ENCODE data around the gene COCH.
A peak's percentile ranks its signal among the peaks of the same experiment; 100 is the strongest.

Gene COCH

GRCh38 chr14:30903285-30904124 lies 29.1 kb downstream of the COCH start:
- no peak overlapping the region for H3K9ac ChIP-seq (ENCODE audit: low read length)
- no peak overlapping the region for H3K4me3 ChIP-seq (ENCODE audit: low read depth, low read length, poor library complexity, severe bottlenecking)
- no peak overlapping the region for H2AFZ ChIP-seq (ENCODE audit: low read length)
- no peaks in the 10 kb centered on the region for H3F3A ChIP-seq (ENCODE audit: insufficient read depth, low read length)
- TF ChIP-seq CTCF (IDR thresholded peaks at IDR 0.05; ENCODE audit: low read length): no peak
- peaks cover 60% of the 10 kb centered on the region for H3K36me3 ChIP-seq (ENCODE audit: insufficient read depth, low read length)
- H3K27ac ChIP-seq (ENCODE audit: low read depth, low read length, poor library complexity, severe bottlenecking): no peak overlapping the region
- H4K20me1 ChIP-seq (ENCODE audit: insufficient read depth, low read length): no peaks in the 10 kb centered on the region
- H3K9me3 ChIP-seq (ENCODE audit: low read length): no peaks in the 10 kb centered on the region
- no peaks in the 10 kb centered on the region for H3K4me1 ChIP-seq (ENCODE audit: insufficient read depth, low read length, severe bottlenecking)
- no peaks in the 10 kb centered on the region for H3K79me2 ChIP-seq (ENCODE audit: insufficient read depth, low read length)
- H3K9me2 ChIP-seq (ENCODE audit: low read depth, low read length): no peaks in the 10 kb centered on the region
- no peaks in the 10 kb centered on the region for H3K27me3 ChIP-seq (ENCODE audit: insufficient read depth, low read length)
- no peak overlapping the region for H3K4me2 ChIP-seq (ENCODE audit: low read length)

GRCh38 chr14:30906752-30907658 lies 32.6 kb downstream of the COCH start:
- Histone ChIP-seq H3K9ac (ENCODE audit: low read length) (no peak overlapping the region), H3K27ac (ENCODE audit: low read depth, low read length, poor library complexity, severe bottlenecking) (no peak overlapping the region), H3F3A (ENCODE audit: insufficient read depth, low read length) (no peaks in the 10 kb centered on the region), H3K79me2 (ENCODE audit: insufficient read depth, low read length) (no peaks in the 10 kb centered on the region), H3K4me1 (ENCODE audit: insufficient read depth, low read length, severe bottlenecking) (no peaks in the 10 kb centered on the region), H3K9me2 (ENCODE audit: low read depth, low read length) (no peaks in the 10 kb centered on the region), H3K4me3 (ENCODE audit: low read depth, low read length, poor library complexity, severe bottlenecking) (no peak overlapping the region), H4K20me1 (ENCODE audit: insufficient read depth, low read length) (no peaks in the 10 kb centered on the region; the same call in 1 of the 2 replicates), H3K9me3 (ENCODE audit: low read length) (no peaks in the 10 kb centered on the region), H3K4me2 (ENCODE audit: low read length) (no peak overlapping the region), H3K36me3 (ENCODE audit: insufficient read depth, low read length) (peaks cover 79% of the 10 kb centered on the region), H2AFZ (ENCODE audit: low read length) (no peak overlapping the region), H3K27me3 (ENCODE audit: insufficient read depth, low read length) (no peaks in the 10 kb centered on the region)
- TF ChIP-seq EZH2 (IDR thresholded peaks at IDR 0.05; ENCODE audit: borderline replicate concordance, low read length) (no peak), CTCF (IDR thresholded peaks at IDR 0.05; ENCODE audit: low read length) (peak; percentile 52)

GRCh38 chr14:30907659-30908057 lies 33.3 kb downstream of the COCH start:
- no peaks in the 10 kb centered on the region for H3K4me1 ChIP-seq (ENCODE audit: insufficient read depth, low read length, severe bottlenecking)
- no peaks in the 10 kb centered on the region for H3F3A ChIP-seq (ENCODE audit: insufficient read depth, low read length)

More at GRCh38 chr14:30907659-30908057, 33.3 kb downstream of the COCH start:
- Histone ChIP-seq H3K79me2 (ENCODE audit: insufficient read depth, low read length) (no peaks in the 10 kb centered on the region), H3K9me2 (ENCODE audit: low read depth, low read length) (no peaks in the 10 kb centered on the region), H3K27ac (ENCODE audit: low read depth, low read length, poor library complexity, severe bottlenecking) (no peak overlapping the region), H4K20me1 (ENCODE audit: insufficient read depth, low read length) (no peaks in the 10 kb centered on the region; the same call in 1 of the 2 replicates), H3K9ac (ENCODE audit: low read length) (no peak overlapping the region), H2AFZ (ENCODE audit: low read length) (no peak overlapping the region), H3K4me2 (ENCODE audit: low read length) (no peak overlapping the region), H3K36me3 (ENCODE audit: insufficient read depth, low read length) (peaks cover 76% of the 10 kb centered on the region), H3K27me3 (ENCODE audit: insufficient read depth, low read length) (no peaks in the 10 kb centered on the region), H3K9me3 (ENCODE audit: low read length) (no peaks in the 10 kb centered on the region), H3K4me3 (ENCODE audit: low read depth, low read length, poor library complexity, severe bottlenecking) (no peak overlapping the region)
- TF ChIP-seq CTCF (IDR thresholded peaks at IDR 0.05; ENCODE audit: low read length) (no peak), EZH2 (IDR thresholded peaks at IDR 0.05; ENCODE audit: borderline replicate concordance, low read length) (no peak)

All from OCI-LY1 (cell line).